SK-N-SH treated with all-trans-retinoic acid at 6 μM for 48 hours (cell line): ENCODE data around the gene PAK6.

Experiments
- BACH2 ChIP-seq: fragments of 250-450 bp; sonication (Bioruptor Pico); IDR thresholded peaks from 2 replicates; pipeline ENCODE4 v1.9.0; 2021; ENCODE audit warnings: mild to moderate bottlenecking, borderline replicate concordance
- CREB5 ChIP-seq: fragments of 250-450 bp; sonication (Bioruptor Pico); IDR thresholded peaks from 2 replicates; pipeline ENCODE4 v1.5.1; 2020; ENCODE audit warnings: low read depth, mild to moderate bottlenecking, moderate library complexity
- ISL1 ChIP-seq: fragments of 250-450 bp; sonication (Bioruptor Pico); IDR thresholded peaks from 2 replicates; pipeline ENCODE4 v2.1.2; 2022; ENCODE audit warnings: mild to moderate bottlenecking, moderate library complexity
- OSR1 ChIP-seq: fragments of 250-450 bp; sonication (Bioruptor Pico); IDR thresholded peaks from 2 replicates; pipeline ENCODE4 v1.8.0; 2022; ENCODE audit warnings: moderate library complexity, mild to moderate bottlenecking, inconsistent platforms
- PATZ1 ChIP-seq: fragments of 250-450 bp; sonication (Bioruptor Pico); IDR thresholded peaks from 2 replicates; pipeline ENCODE4 v1.8.0; 2020; ENCODE audit warnings: mild to moderate bottlenecking, moderate library complexity, borderline replicate concordance
- RARB ChIP-seq: fragments of 250-450 bp; sonication (Bioruptor Pico); IDR thresholded peaks from 2 replicates; pipeline ENCODE4 v1.8.0; 2021; ENCODE audit warnings: mild to moderate bottlenecking, moderate library complexity
- SNAI2 ChIP-seq: fragments of 250-450 bp; sonication (Bioruptor Pico); IDR thresholded peaks from 2 replicates; pipeline ENCODE4 v1.5.0; 2020; ENCODE audit warnings: mild to moderate bottlenecking, moderate library complexity
- ZFP30 ChIP-seq: fragments of 450-650 bp; formaldehyde crosslinking; IDR thresholded peaks from 2 replicates; pipeline ENCODE4 v1.5.0; 2022; ENCODE audit warnings: mild to moderate bottlenecking, moderate library complexity
- ZNF565 ChIP-seq: fragments of 450-650 bp; formaldehyde crosslinking; conservative IDR thresholded peaks from 2 replicates; pipeline ENCODE4 v1.5.0; 2020; ENCODE audit warnings: low read depth, mild to moderate bottlenecking, moderate library complexity
- ZNF70 ChIP-seq: fragments of 450-650 bp; formaldehyde crosslinking; IDR thresholded peaks from 2 replicates; pipeline ENCODE4 v1.5.0; 2020; ENCODE audit warnings: mild to moderate bottlenecking, moderate library complexity
- ZNF8 ChIP-seq: fragments of 450-650 bp; formaldehyde crosslinking; IDR thresholded peaks from 2 replicates; pipeline ENCODE4 v1.5.0; 2020; ENCODE audit warnings: mild to moderate bottlenecking, moderate library complexity

- TF ChIP-seq PATZ1 (CRISPR knock-in tag) (no peak), OSR1 (CRISPR knock-in tag) (no peak), BACH2 (CRISPR knock-in tag) (no peak), ZNF565 (no peak), RARB (no peak), ISL1 (CRISPR knock-in tag) (no peak), CREB5 (CRISPR knock-in tag) (no peak), ZFP30 (CRISPR knock-in tag) (no peak), SNAI2 (no peak), ZNF8 (CRISPR knock-in tag) (no peak), ZNF70 (CRISPR knock-in tag) (no peak)
These were observed 75.9 kb downstream of the PAK6 start for GRCh38 chr15:40314723-40315276.
